HepG2 (cell line): ENCODE results near the gene LNX2. TPM values are rescaled to one million over a fixed set of nuclear protein-coding genes. Genes with fewer than 3 reads are reported as not detected.

ENCODE experiments used
- ATAC-seq: fragments of 200-7000 bp; cut with Tn5 transposase; 3 replicates; pipeline ENCODE4 v1.9.1; 2020; ENCODE audit warnings: mild to moderate bottlenecking, moderate library complexity
- BruUV-seq: library from RNA; stranded (reverse); fragments of 400-500 nt; replicated peaks from 2 replicates; lab custom pipeline; 2021; lab: Mats Ljungman, UMichigan
- CTCF ChIA-PET: fragments of 300-600 bp; formaldehyde crosslinking; extraction: SDS; loops from one replicate; lab custom pipeline; 2021; ENCODE audit warnings: low total read pairs, inconsistent platforms, low intra/inter-chr PET ratio; lab: Yijun Ruan, JAX
- POLR2A ChIA-PET: fragments of 350-600 bp; sonication (Branson Sonifier 250); formaldehyde crosslinking; loops from one replicate; lab custom pipeline; 2020; ENCODE audit warnings: antibody characterized with exemption, inconsistent platforms; lab: Yijun Ruan, JAX
- DNase-seq: peaks from one replicate; pipeline ENCODE4 v3.0.0-alpha.2; 2015; ENCODE audit warnings: low spot score
- FAIRE-seq: peaks from 3 replicates; lab custom pipeline; 2011; peaks lifted over from hg19 to GRCh38; lab: Jason Lieb, UNC
- H2AFZ ChIP-seq: one replicate; pipeline ENCODE4 v1.6.1; 2011; ENCODE audit warnings: low read length, inconsistent platforms
- H3K27ac ChIP-seq: fragments of 300-600 bp; 3 replicates; pipeline ENCODE4 v1.8.0; 2011; ENCODE audit warnings: mixed run types, mild to moderate bottlenecking, mixed read lengths, low read length, inconsistent platforms; ENCODE audit not compliant: insufficient read depth; ENCODE audit errors: extremely low read length
- H3K27me3 ChIP-seq, 2 experiments: fragments of 200-600 bp in 1 of 2; 2 replicates in 1 of 2; 3 replicates in 1 of 2; pipeline versions ENCODE4 v1.6.0 to v1.8.0; 2011; ENCODE audit warnings: low read length in 2 of 2, mild to moderate bottlenecking in 2 of 2, moderate library complexity in 2 of 2, inconsistent platforms in 1 of 2; ENCODE audit not compliant: insufficient read depth in 2 of 2, control insufficient read depth in 1 of 2
- H3K36me3 ChIP-seq, 2 experiments: fragments of 200-600 bp in 1 of 2; replicated peaks in 1 of 2; 2 replicates in 1 of 2; 3 replicates in 1 of 2; pipeline versions ENCODE4 v1.5.1 to v1.8.0; 2011; ENCODE audit warnings: low read length in 2 of 2, inconsistent platforms in 1 of 2; ENCODE audit not compliant: insufficient read depth in 2 of 2, control insufficient read depth in 1 of 2
- H3K4me1 ChIP-seq: 2 replicates; pipeline ENCODE4 v1.5.1; 2012; ENCODE audit warnings: low read length, inconsistent platforms; ENCODE audit not compliant: insufficient read depth
- H3K4me2 ChIP-seq: 2 replicates; pipeline ENCODE4 v1.6.0; 2011; ENCODE audit warnings: low read depth, low read length, inconsistent platforms
- H3K4me3 ChIP-seq, 3 experiments: fragments of 200-600 bp in 1 of 3; sonication (generic), shearing (Covaris generic) in 1 of 3; replicated peaks in 1 of 3; 2 replicates each; pipeline ENCODE4 v1.5.1; 2011 to 2016; ENCODE audit warnings: low read length in 3 of 3, inconsistent platforms in 2 of 3, low read depth in 2 of 3, mild to moderate bottlenecking in 2 of 3, control low read depth in 1 of 3, mixed read lengths in 1 of 3; ENCODE audit not compliant: insufficient read depth in 1 of 3
- H3K79me2 ChIP-seq: one replicate; pipeline ENCODE4 v1.6.1; 2011; ENCODE audit warnings: low read length, inconsistent platforms; ENCODE audit not compliant: insufficient read depth
- H3K9ac ChIP-seq: 2 replicates; pipeline ENCODE4 v1.6.0; 2011; ENCODE audit warnings: mild to moderate bottlenecking, low read depth, low read length, inconsistent platforms; ENCODE audit not compliant: insufficient read depth
- H3K9me3 ChIP-seq: 2 replicates; pipeline ENCODE4 v1.5.1; 2012; ENCODE audit warnings: mild to moderate bottlenecking, low read length
- H4K20me1 ChIP-seq: 2 replicates; pipeline ENCODE4 v1.6.0; 2011; ENCODE audit warnings: inconsistent platforms, mild to moderate bottlenecking, low read length, moderate library complexity; ENCODE audit not compliant: insufficient read depth
- MEIS1 ChIP-seq: sonication (generic); formaldehyde crosslinking; IDR thresholded peaks from 2 replicates; pipeline ENCODE4 v1.9.0; 2021; ENCODE audit warnings: mild to moderate bottlenecking, missing genetic modification reagents, moderate library complexity, borderline replicate concordance
- NKX3-1 ChIP-seq: sonication (generic); formaldehyde crosslinking; IDR thresholded peaks from 2 replicates; pipeline ENCODE4 v1.5.0; 2020; ENCODE audit warnings: missing genetic modification reagents
- POLR2A ChIP-seq, 2 experiments: IDR thresholded peaks; 2 replicates each; pipeline ENCODE4 v1.6.1; 2011; ENCODE audit warnings: low read depth in 2 of 2, low read length in 2 of 2, mild to moderate bottlenecking in 1 of 2, moderate library complexity in 1 of 2; ENCODE audit not compliant: insufficient read depth in 1 of 2
- USF2 ChIP-seq, 2 experiments: sonication (generic) in 1 of 2; formaldehyde crosslinking in 1 of 2; IDR thresholded peaks; 2 replicates each; pipeline versions ENCODE4 v1.5.1 to v1.6.1; 2011 to 2020; ENCODE audit warnings: borderline replicate concordance in 1 of 2, low read depth in 1 of 2, low read length in 1 of 2, mild to moderate bottlenecking in 1 of 2, missing genetic modification reagents in 1 of 2, moderate library complexity in 1 of 2
- ZBTB21 ChIP-seq: sonication (generic); formaldehyde crosslinking; IDR thresholded peaks from 2 replicates; pipeline ENCODE4 v1.4.0; 2020; ENCODE audit warnings: missing genetic modification reagents
- ZBTB37 ChIP-seq: sonication (generic); formaldehyde crosslinking; IDR thresholded peaks from 2 replicates; pipeline ENCODE4 v1.4.0; 2020; ENCODE audit warnings: mild to moderate bottlenecking, missing genetic modification reagents
- ZBTB42 ChIP-seq: sonication (generic); formaldehyde crosslinking; IDR thresholded peaks from 2 replicates; pipeline ENCODE4 v1.5.0; 2020; ENCODE audit warnings: mild to moderate bottlenecking, missing genetic modification reagents
- ZNF274 ChIP-seq: sonication (generic); formaldehyde crosslinking; IDR thresholded peaks from 2 replicates; pipeline ENCODE4 v1.5.1; 2020; ENCODE audit warnings: mild to moderate bottlenecking, missing genetic modification reagents
- ZNF788 ChIP-seq: sonication (generic); formaldehyde crosslinking; IDR thresholded peaks from 2 replicates; pipeline ENCODE4 v1.5.0; 2020; ENCODE audit warnings: mild to moderate bottlenecking, missing genetic modification reagents, borderline replicate concordance
- WGBS: methylation state at CpG from one replicate; pipeline ENCODE4 v1.1.6; 2017; ENCODE audit warnings: low lambda C conversion rate; 5-methylcytosine and 5-hydroxymethylcytosine counted together
- in situ Hi-C: cut with HindIII; loops from 2 replicates; pipeline ENCODE4 v1.10.0; 2017; ENCODE audit warnings: low pct_unique_long_range_greater_than_20kb; ENCODE audit not compliant: extremely low pct_ligation_motif_present
- intact Hi-C: fragments of 100-400 bp; cut with micrococcal nuclease; formaldehyde crosslinking; loops from one replicate; pipeline ENCODE4 v1.10.0; 2022; ENCODE audit not compliant: unreplicated experiment
- polyA plus RNA-seq, 8 experiments: library from polyadenylated mRNA; depleted of rRNA in 3 of 8; stranded (reverse) in 7 of 8; unstranded in 1 of 8; fragments of >200 nt; fragmentation: Illumina TruSeq in 4 of 8; extraction: Trizol in 4 of 8; gene quantifications; 2 replicates each; pipeline versions ENCODE4 v1.2.1 to v1.2.3, GENCODE V29; 2011 to 2016; ENCODE audit warnings: low read depth in 4 of 8, missing spikeins in 1 of 8, mixed read lengths in 1 of 8; ENCODE audit not compliant: insufficient read depth in 1 of 8
- total RNA-seq, 5 experiments: library from RNA; depleted of rRNA; stranded (reverse); fragments of >200 nt; fragmentation: Illumina TruSeq; extraction: Trizol; gene quantifications; 2 replicates each; pipeline ENCODE4 v1.2.3, GENCODE V29; 2016; ENCODE audit warnings: low read depth in 1 of 5
- TF ChIP-seq, protein P1 (sequence below): sonication (generic); formaldehyde crosslinking; IDR thresholded peaks from 2 replicates; pipeline ENCODE4 v1.5.1; 2020; ENCODE audit warnings: mild to moderate bottlenecking, missing genetic modification reagents, borderline replicate concordance

LNX2 gene
- total and polyA plus RNA-seq, 2 of the 13 experiments (the other 11 are each of a cell fraction or from before 2014, with no cell fraction given): 9.2 to 9.7 TPM

DNA sequence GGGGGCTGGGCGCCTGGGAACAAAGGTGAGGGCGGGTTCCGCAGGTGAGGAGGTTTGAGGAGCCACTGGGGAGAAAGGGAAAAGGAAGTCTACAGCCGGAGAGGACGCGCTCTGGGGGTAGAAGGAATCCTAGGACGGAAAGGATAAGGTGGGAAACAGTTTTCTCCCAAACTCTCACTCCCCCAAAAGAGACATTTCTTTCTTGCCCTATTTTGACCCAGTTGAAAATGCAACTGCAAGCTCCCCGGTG, 712 bp upstream of the LNX2 start:
- FAIRE-seq (no peak), DNase-seq (no peak), ATAC-seq (no peak)
- no TSS peak for BruUV-seq
- TF ChIP-seq ZBTB21 (0 out of 2 replicates have a peak, but pooled peaks have one; percentile 22), POLR2A (IDR thresholded peaks at IDR 0.05; ENCODE audit: insufficient read depth in 1 of 2, low read depth in 2 of 2, low read length in 2 of 2) (peak in 1 of 2 experiments; percentile 56; a peak in 1 of 4 replicates), ZBTB37 (CRISPR knock-in tag) (0 out of 2 replicates have a peak, but pooled peaks have one; percentile 21), MEIS1 (CRISPR knock-in tag) (no peak), ZNF788 (CRISPR knock-in tag) (no peak), USF2 (IDR thresholded peaks at IDR 0.05; ENCODE audit: low read depth, low read length) (no peak), USF2 (CRISPR knock-in tag; IDR thresholded peaks at IDR 0.05; ENCODE audit: borderline replicate concordance) (0 out of 2 replicates have a peak, but pooled peaks have one; percentile 70), NKX3-1 (CRISPR knock-in tag) (0 out of 2 replicates have a peak, but pooled peaks have one; percentile 9), ZBTB42 (CRISPR knock-in tag) (0 out of 2 replicates have a peak, but pooled peaks have one; percentile 2), ZNF274 (0 out of 2 replicates have a peak, but pooled peaks have one; percentile 12)
- TF ChIP-seq, protein P1, sequence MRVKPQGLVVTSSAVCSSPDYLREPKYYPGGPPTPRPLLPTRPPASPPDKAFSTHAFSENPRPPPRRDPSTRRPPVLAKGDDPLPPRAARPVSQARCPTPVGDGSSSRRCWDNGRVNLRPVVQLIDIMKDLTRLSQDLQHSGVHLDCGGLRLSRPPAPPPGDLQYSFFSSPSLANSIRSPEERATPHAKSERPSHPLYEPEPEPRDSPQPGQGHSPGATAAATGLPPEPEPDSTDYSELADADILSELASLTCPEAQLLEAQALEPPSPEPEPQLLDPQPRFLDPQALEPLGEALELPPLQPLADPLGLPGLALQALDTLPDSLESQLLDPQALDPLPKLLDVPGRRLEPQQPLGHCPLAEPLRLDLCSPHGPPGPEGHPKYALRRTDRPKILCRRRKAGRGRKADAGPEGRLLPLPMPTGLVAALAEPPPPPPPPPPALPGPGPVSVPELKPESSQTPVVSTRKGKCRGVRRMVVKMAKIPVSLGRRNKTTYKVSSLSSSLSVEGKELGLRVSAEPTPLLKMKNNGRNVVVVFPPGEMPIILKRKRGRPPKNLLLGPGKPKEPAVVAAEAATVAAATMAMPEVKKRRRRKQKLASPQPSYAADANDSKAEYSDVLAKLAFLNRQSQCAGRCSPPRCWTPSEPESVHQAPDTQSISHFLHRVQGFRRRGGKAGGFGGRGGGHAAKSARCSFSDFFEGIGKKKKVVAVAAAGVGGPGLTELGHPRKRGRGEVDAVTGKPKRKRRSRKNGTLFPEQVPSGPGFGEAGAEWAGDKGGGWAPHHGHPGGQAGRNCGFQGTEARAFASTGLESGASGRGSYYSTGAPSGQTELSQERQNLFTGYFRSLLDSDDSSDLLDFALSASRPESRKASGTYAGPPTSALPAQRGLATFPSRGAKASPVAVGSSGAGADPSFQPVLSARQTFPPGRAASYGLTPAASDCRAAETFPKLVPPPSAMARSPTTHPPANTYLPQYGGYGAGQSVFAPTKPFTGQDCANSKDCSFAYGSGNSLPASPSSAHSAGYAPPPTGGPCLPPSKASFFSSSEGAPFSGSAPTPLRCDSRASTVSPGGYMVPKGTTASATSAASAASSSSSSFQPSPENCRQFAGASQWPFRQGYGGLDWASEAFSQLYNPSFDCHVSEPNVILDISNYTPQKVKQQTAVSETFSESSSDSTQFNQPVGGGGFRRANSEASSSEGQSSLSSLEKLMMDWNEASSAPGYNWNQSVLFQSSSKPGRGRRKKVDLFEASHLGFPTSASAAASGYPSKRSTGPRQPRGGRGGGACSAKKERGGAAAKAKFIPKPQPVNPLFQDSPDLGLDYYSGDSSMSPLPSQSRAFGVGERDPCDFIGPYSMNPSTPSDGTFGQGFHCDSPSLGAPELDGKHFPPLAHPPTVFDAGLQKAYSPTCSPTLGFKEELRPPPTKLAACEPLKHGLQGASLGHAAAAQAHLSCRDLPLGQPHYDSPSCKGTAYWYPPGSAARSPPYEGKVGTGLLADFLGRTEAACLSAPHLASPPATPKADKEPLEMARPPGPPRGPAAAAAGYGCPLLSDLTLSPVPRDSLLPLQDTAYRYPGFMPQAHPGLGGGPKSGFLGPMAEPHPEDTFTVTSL: 0 out of 2 replicates have a peak, but pooled peaks have one; percentile 27
- Histone ChIP-seq H4K20me1 (peaks cover 28% of the 10 kb centered on the region), H2AFZ (no peak overlapping the region), H3K36me3 (0 out of 5 replicates have a peak, but pooled peaks cover 0 to 4% of the 10 kb centered on the region in 2 experiments), H3K9ac (peak overlapping the region; percentile 92), H3K9me3 (no peaks in the 10 kb centered on the region), H3K27me3 (no peaks in the 10 kb centered on the region; a peak in 1 of 5 replicates), H3K4me1 (peaks cover 66% of the 10 kb centered on the region), H3K79me2 (peaks cover 72% of the 10 kb centered on the region), H3K27ac (peak overlapping the region; percentile 91), H3K4me2 (peak overlapping the region; percentile 82), H3K4me3 (peak overlapping the region; percentile 79 to 95 (median 87))
- in situ Hi-C loops (no loop called here), intact Hi-C loops (loop anchor here (1.0 to 5.0 kb wide), 2 partner anchors 21 to 91 kb away; no protein-coding TSS in a partner anchor)
- POLR2A ChIA-PET: interaction anchor here (0.7 to 3.2 kb wide), 18 partner anchors 8 to 341 kb away, joined by 3 to 18 read pairs (median 4); no protein-coding TSS in a partner anchor
- WGBS: 0% methylated on average over 8 of the region's 8 CpGs
- CTCF ChIA-PET: no interaction called here
